GM23338 (cell line): ENCODE results near the gene CACNG7. TPM values are rescaled to one million over a fixed set of nuclear protein-coding genes. Genes with fewer than 3 reads are reported as not detected.

Experiments
- ATAC-seq: fragments of 200-7000 bp; cut with Tn5 transposase; 3 replicates; pipeline ENCODE4 v1.9.1; 2020
- DNase-seq: peaks from one replicate; pipeline ENCODE4 v3.0.0-alpha.2; 2015; ENCODE audit warnings: low spot score
- H2AFZ ChIP-seq: fragments of 200-600 bp; sonication (generic); 2 replicates; pipeline ENCODE4 v1.8.0; 2016; ENCODE audit warnings: antibody characterized with exemption, mild to moderate bottlenecking, moderate library complexity
- H3F3A ChIP-seq: fragments of 200-600 bp; sonication (generic); replicated peaks from 2 replicates; pipeline ENCODE4 v1.8.0; 2017; ENCODE audit warnings: antibody characterized with exemption, mixed run types, low read depth
- H3K27ac ChIP-seq: fragments of 200-600 bp; sonication (generic); 2 replicates; pipeline ENCODE4 v1.6.1; 2016; ENCODE audit warnings: low read depth
- H3K27me3 ChIP-seq: fragments of 200-600 bp; sonication (generic); 2 replicates; pipeline ENCODE4 v1.8.0; 2016; ENCODE audit warnings: mild to moderate bottlenecking, mixed run types, moderate library complexity; ENCODE audit not compliant: insufficient read depth
- H3K36me3 ChIP-seq: fragments of 200-600 bp; sonication (generic); 2 replicates; pipeline ENCODE4 v1.8.0; 2016; ENCODE audit warnings: mild to moderate bottlenecking; ENCODE audit not compliant: insufficient read depth
- H3K4me1 ChIP-seq: fragments of 200-600 bp; sonication (generic); 2 replicates; pipeline ENCODE4 v1.8.0; 2016; ENCODE audit warnings: mild to moderate bottlenecking, moderate library complexity; ENCODE audit not compliant: insufficient read depth
- H3K4me2 ChIP-seq: fragments of 200-600 bp; sonication (generic); 2 replicates; pipeline ENCODE4 v1.7.1; 2017; ENCODE audit warnings: mixed run types
- H3K4me3 ChIP-seq: fragments of 200-600 bp; sonication (generic); 2 replicates; pipeline ENCODE4 v1.6.1; 2016; ENCODE audit warnings: mixed run types
- H3K79me2 ChIP-seq: fragments of 200-600 bp; sonication (generic); replicated peaks from 2 replicates; pipeline ENCODE4 v1.8.0; 2017; ENCODE audit warnings: mild to moderate bottlenecking; ENCODE audit not compliant: insufficient read depth
- H3K9me2 ChIP-seq: fragments of 200-600 bp; sonication (generic); 2 replicates; pipeline ENCODE4 v1.8.0; 2017; ENCODE audit not compliant: insufficient read depth
- H4K20me1 ChIP-seq: fragments of 200-600 bp; sonication (generic); replicated peaks from 2 replicates; pipeline ENCODE4 v1.8.0; 2017; ENCODE audit warnings: mild to moderate bottlenecking; ENCODE audit not compliant: insufficient read depth
- H3K27ac Mint-ChIP-seq: 2 replicates; pipeline ENCODE4 v1.8.0; 2020; ENCODE audit warnings: inconsistent platforms, mild to moderate bottlenecking, moderate library complexity, mixed read lengths
- H3K27me3 Mint-ChIP-seq: 3 replicates; pipeline ENCODE4 v1.8.0; 2022; ENCODE audit warnings: low read depth, mild to moderate bottlenecking, moderate library complexity, mixed read lengths, inconsistent platforms; ENCODE audit not compliant: insufficient read depth, poor library complexity
- H3K36me3 Mint-ChIP-seq: 3 replicates; pipeline ENCODE4 v1.8.0; 2021; ENCODE audit warnings: low read depth, mild to moderate bottlenecking, inconsistent platforms, moderate library complexity, mixed read lengths
- H3K4me1 Mint-ChIP-seq: 3 replicates; pipeline ENCODE4 v1.8.0; 2020; ENCODE audit warnings: mild to moderate bottlenecking, inconsistent platforms, mixed read lengths
- H3K4me3 Mint-ChIP-seq: 3 replicates; pipeline ENCODE4 v1.8.0; 2021; ENCODE audit warnings: moderate library complexity, mild to moderate bottlenecking, inconsistent platforms, mixed read lengths
- H3K9me3 Mint-ChIP-seq: 3 replicates; pipeline ENCODE4 v1.8.0; 2020; ENCODE audit warnings: moderate library complexity, mild to moderate bottlenecking, inconsistent platforms, mixed read lengths
- CREB1 ChIP-seq: fragments of 250-450 bp; sonication (Bioruptor Pico); IDR thresholded peaks from 2 replicates; pipeline ENCODE4 v1.5.0; 2020; ENCODE audit warnings: low read depth, mild to moderate bottlenecking, moderate library complexity
- CTCF ChIP-seq, 2 experiments: fragments of 200-600 bp in 1 of 2; sonication (generic) in 1 of 2; conservative IDR thresholded peaks; 2 replicates each; pipeline versions ENCODE4 v1.5.1 to v1.6.1; 2016 to 2017; ENCODE audit warnings: antibody characterized with exemption in 2 of 2, low read depth in 2 of 2, mild to moderate bottlenecking in 2 of 2, moderate library complexity in 1 of 2
- EZH2phosphoT487 ChIP-seq: fragments of 200-600 bp; sonication (generic); IDR thresholded peaks from one replicate; pipeline ENCODE4 v1.8.1; 2018; ENCODE audit warnings: antibody characterized with exemption; ENCODE audit not compliant: unreplicated experiment
- REST ChIP-seq: IDR thresholded peaks from one replicate; pipeline ENCODE4 v1.6.1; 2018; ENCODE audit warnings: antibody characterized with exemption; ENCODE audit not compliant: unreplicated experiment
- ZNF331 ChIP-seq: fragments of 250-450 bp; sonication (Bioruptor Pico); IDR thresholded peaks from 2 replicates; pipeline ENCODE4 v1.5.0; 2020; ENCODE audit warnings: low read depth, mild to moderate bottlenecking, moderate library complexity
- ZNF462 ChIP-seq: fragments of 250-450 bp; sonication (Bioruptor Pico); IDR thresholded peaks from 2 replicates; pipeline ENCODE4 v1.5.0; 2020; ENCODE audit warnings: mild to moderate bottlenecking, moderate library complexity
- polyA plus RNA-seq: library from polyadenylated mRNA; unstranded; fragments of >200 nt; fragmentation: Nextera tagmentation; extraction: Ambion mirVana; gene quantifications from 2 replicates; pipeline ENCODE4 v1.2.1, GENCODE V29; 2016
- total RNA-seq: library from RNA; depleted of rRNA; stranded (reverse); fragments of >200 nt; shearing (Covaris generic); gene quantifications from 2 replicates; pipeline ENCODE4 v1.2.3, GENCODE V29; 2014
- TF ChIP-seq, protein P1 (sequence below): IDR thresholded peaks from 2 replicates; pipeline ENCODE4 v1.6.1; 2016; ENCODE audit warnings: antibody characterized with exemption

Gene CACNG7
- total and polyA plus RNA-seq, 2 experiments from 2014 or later = 9.8 to 15.6 TPM

GRCh38 chr19:53912653-53913052 is 3.6 kb downstream of the CACNG7 start:
- peaks cover 7% of the 10 kb centered on the region; the same call in 1 of the 2 replicates for H3K4me1 ChIP-seq
- peaks cover 37% of the 10 kb centered on the region for H3K27me3 Mint-ChIP-seq
- H3K79me2 ChIP-seq = peaks cover 36% of the 10 kb centered on the region
- no peak overlapping the region for H3K4me3 ChIP-seq
- H2AFZ ChIP-seq = no peak overlapping the region
- no peak overlapping the region for H3K27ac ChIP-seq
- H3K27ac Mint-ChIP-seq = peak overlapping the region; percentile 55; the same call in 1 of the 2 replicates
- H3K4me1 Mint-ChIP-seq = peaks cover 23% of the 10 kb centered on the region
- no peak overlapping the region; the same call in 2 of the 3 replicates for H3K4me3 Mint-ChIP-seq
- H3K9me3 Mint-ChIP-seq = peaks cover 6% of the 10 kb centered on the region; the same call in 2 of the 3 replicates
- H4K20me1 ChIP-seq = peaks cover 7% of the 10 kb centered on the region
- H3K4me2 ChIP-seq = no peak overlapping the region
- TF ChIP-seq ZNF462 = no peak
- peak; percentile 82 to 90 for TF ChIP-seq CTCF (conservative IDR thresholded peaks at IDR 0.05; ENCODE audit: low read depth in 2 of 2)
- H3K36me3 ChIP-seq = peaks cover 22% of the 10 kb centered on the region
- peaks cover 52% of the 10 kb centered on the region for H3K36me3 Mint-ChIP-seq
- H3F3A ChIP-seq = peaks cover 26% of the 10 kb centered on the region; the same call in 1 of the 2 replicates
- H3K27me3 ChIP-seq = peaks cover 24% of the 10 kb centered on the region
- DNase-seq (peak; percentile 81), ATAC-seq (peak; percentile 28)
- H3K9me2 ChIP-seq = no peaks in the 10 kb centered on the region

DNA sequence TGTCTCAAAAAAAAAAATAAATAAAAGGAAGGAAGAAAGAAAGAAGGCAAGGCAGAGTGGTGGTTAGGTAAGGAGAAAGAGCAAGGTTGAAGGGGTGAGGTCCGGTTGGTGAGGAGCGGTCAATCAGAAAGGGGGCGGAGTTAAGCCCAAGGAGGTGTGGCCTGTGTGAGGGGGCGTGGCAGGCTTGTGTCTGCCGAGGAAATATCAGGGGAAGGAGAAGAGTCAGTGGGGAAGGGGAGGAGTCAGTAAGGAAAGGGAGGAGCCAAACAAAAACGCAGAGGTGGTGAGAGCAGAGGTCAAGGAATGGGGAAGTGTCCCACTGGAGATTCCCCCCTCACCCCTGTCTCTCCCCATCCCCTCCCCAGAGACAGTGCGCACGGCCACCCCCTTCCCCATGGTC is 5.9 kb downstream of the CACNG7 start:
- ATAC-seq = peak; percentile 68
- TF ChIP-seq ZNF331 (CRISPR knock-in tag) (no peak), CREB1 (CRISPR knock-in tag) (no peak), REST (no peak), EZH2phosphoT487 (no peak)
- TF ChIP-seq, protein P1, sequence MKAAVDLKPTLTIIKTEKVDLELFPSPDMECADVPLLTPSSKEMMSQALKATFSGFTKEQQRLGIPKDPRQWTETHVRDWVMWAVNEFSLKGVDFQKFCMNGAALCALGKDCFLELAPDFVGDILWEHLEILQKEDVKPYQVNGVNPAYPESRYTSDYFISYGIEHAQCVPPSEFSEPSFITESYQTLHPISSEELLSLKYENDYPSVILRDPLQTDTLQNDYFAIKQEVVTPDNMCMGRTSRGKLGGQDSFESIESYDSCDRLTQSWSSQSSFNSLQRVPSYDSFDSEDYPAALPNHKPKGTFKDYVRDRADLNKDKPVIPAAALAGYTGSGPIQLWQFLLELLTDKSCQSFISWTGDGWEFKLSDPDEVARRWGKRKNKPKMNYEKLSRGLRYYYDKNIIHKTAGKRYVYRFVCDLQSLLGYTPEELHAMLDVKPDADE = no peak

More for the DNA sequence above, 5.9 kb downstream of the CACNG7 start:
- peaks cover 39% of the 10 kb centered on the region for H3K79me2 ChIP-seq
- peak; percentile 85 for DNase-seq
- Mint-ChIP-seq H3K27me3 (peaks cover 22% of the 10 kb centered on the region), H3K36me3 (peaks cover 71% of the 10 kb centered on the region), H3K4me3 (no peak overlapping the region), H3K9me3 (peaks cover 3% of the 10 kb centered on the region; the same call in 2 of the 3 replicates), H3K4me1 (peaks cover 18% of the 10 kb centered on the region), H3K27ac (no peak overlapping the region)
- no peak overlapping the region for H2AFZ ChIP-seq
- H3K36me3 ChIP-seq = peaks cover 32% of the 10 kb centered on the region
- no peaks in the 10 kb centered on the region for H3K9me2 ChIP-seq
- H4K20me1 ChIP-seq = peaks cover 7% of the 10 kb centered on the region
- H3K4me2 ChIP-seq = no peak overlapping the region
- no peak overlapping the region for H3K4me3 ChIP-seq
- H3K27me3 ChIP-seq = peaks cover 14% of the 10 kb centered on the region
- H3F3A ChIP-seq = peaks cover 21% of the 10 kb centered on the region; the same call in 1 of the 2 replicates
- peaks cover 5% of the 10 kb centered on the region; the same call in 1 of the 2 replicates for H3K4me1 ChIP-seq
- no peak overlapping the region for H3K27ac ChIP-seq
